ENCODE measurements around the gene SPNS2. TPM values are rescaled to one million over a fixed set of nuclear protein-coding genes. Genes with fewer than 3 reads are reported as not detected.

The SPNS2 gene
- total RNA-seq, 1 donor from 2014 or later, result 4.3 TPM

- H3K27me3 Mint-ChIP-seq (ENCODE audit: low read depth), result peaks cover 3% of the 10 kb centered on the region
- H3K27ac Mint-ChIP-seq (ENCODE audit: unreplicated experiment), result no peak overlapping the region
- no peaks in the 10 kb centered on the region for H3K9me3 Mint-ChIP-seq
- DNase-seq (ENCODE audit: low read depth, low spot score), result no peak
- no peak overlapping the region for H3K4me3 Mint-ChIP-seq
- peaks cover 4% of the 10 kb centered on the region for H3K4me1 Mint-ChIP-seq
- no peak for TF ChIP-seq CTCF (conservative IDR thresholded peaks at IDR 0.05)
- H3K36me3 Mint-ChIP-seq (ENCODE audit: low read depth), result no peaks in the 10 kb centered on the region
These were observed 37.6 kb downstream of the SPNS2 start for GRCh38 chr17:4536259-4536741.

- H3K4me3 Mint-ChIP-seq, result no peak overlapping the region
These were observed 38.2 kb downstream of the SPNS2 start for GRCh38 chr17:4536742-4537411.

GRCh38 chr17:4537451-4538235, 39.0 kb downstream of the SPNS2 start:
- H3K9me3 Mint-ChIP-seq, result no peaks in the 10 kb centered on the region

More at GRCh38 chr17:4536742-4537411, 38.2 kb downstream of the SPNS2 start:
- Mint-ChIP-seq H3K36me3 (ENCODE audit: low read depth) (no peaks in the 10 kb centered on the region), H3K9me3 (no peaks in the 10 kb centered on the region), H3K4me1 (peaks cover 4% of the 10 kb centered on the region), H3K27me3 (ENCODE audit: low read depth) (peaks cover 3% of the 10 kb centered on the region), H3K27ac (ENCODE audit: unreplicated experiment) (no peak overlapping the region)
- TF ChIP-seq CTCF (conservative IDR thresholded peaks at IDR 0.05), result no peak
- no peak for DNase-seq (ENCODE audit: low read depth, low spot score)

GRCh38 chr17:4538236-4539002, 39.7 kb downstream of the SPNS2 start:
- Mint-ChIP-seq H3K4me3 (no peak overlapping the region), H3K4me1 (peaks cover 4% of the 10 kb centered on the region), H3K27ac (ENCODE audit: unreplicated experiment) (no peak overlapping the region), H3K9me3 (no peaks in the 10 kb centered on the region), H3K27me3 (ENCODE audit: low read depth) (no peaks in the 10 kb centered on the region), H3K36me3 (ENCODE audit: low read depth) (no peaks in the 10 kb centered on the region)
- DNase-seq (ENCODE audit: low read depth, low spot score), result no peak
- TF ChIP-seq CTCF (conservative IDR thresholded peaks at IDR 0.05), result no peak

More at GRCh38 chr17:4537451-4538235, 39.0 kb downstream of the SPNS2 start:
- no peak for DNase-seq (ENCODE audit: low read depth, low spot score)
- no peak overlapping the region for H3K4me3 Mint-ChIP-seq
- TF ChIP-seq CTCF (conservative IDR thresholded peaks at IDR 0.05), result no peak
- no peaks in the 10 kb centered on the region for H3K36me3 Mint-ChIP-seq (ENCODE audit: low read depth)
- H3K27ac Mint-ChIP-seq (ENCODE audit: unreplicated experiment), result no peak overlapping the region
- no peaks in the 10 kb centered on the region for H3K27me3 Mint-ChIP-seq (ENCODE audit: low read depth)
- H3K4me1 Mint-ChIP-seq, result peaks cover 4% of the 10 kb centered on the region

- DNase-seq (ENCODE audit: low read depth, low spot score), result no peak
- Mint-ChIP-seq H3K36me3 (ENCODE audit: low read depth) (no peaks in the 10 kb centered on the region), H3K4me3 (no peak overlapping the region), H3K4me1 (peaks cover 4% of the 10 kb centered on the region), H3K27ac (ENCODE audit: unreplicated experiment) (no peak overlapping the region), H3K9me3 (no peaks in the 10 kb centered on the region), H3K27me3 (ENCODE audit: low read depth) (no peaks in the 10 kb centered on the region)
- no peak for TF ChIP-seq CTCF (conservative IDR thresholded peaks at IDR 0.05)
These were observed 40.3 kb downstream of the SPNS2 start for GRCh38 chr17:4539025-4539424.

All from neural crest cell (in vitro differentiated cells).